ENCODE measurements around the gene OR6K6. TPM values are rescaled to one million over a fixed set of nuclear protein-coding genes. Genes with fewer than 3 reads are reported as not detected.

Gene OR6K6
- total RNA-seq, 1 experiment from 2014 or later: not detected

DNA sequence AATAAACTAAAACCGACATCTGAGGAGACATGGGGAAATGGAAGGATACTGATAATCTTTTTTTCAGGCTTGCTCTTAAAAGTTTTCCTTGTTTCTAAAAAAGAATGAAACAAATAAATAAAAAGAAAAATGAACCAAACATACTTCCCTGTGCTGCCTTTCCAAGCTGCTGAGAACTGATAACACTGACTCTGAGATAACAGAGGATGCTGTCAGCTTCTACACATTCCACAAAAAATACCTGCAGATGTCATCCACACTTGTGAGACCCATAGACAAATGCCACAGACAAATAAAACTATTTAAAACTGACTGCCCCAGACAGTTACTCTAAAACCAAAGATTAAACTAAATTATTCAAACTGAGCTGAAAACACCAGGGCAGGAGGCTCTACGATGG lies 22.0 kb upstream of the OR6K6 start:
- no peak for DNase-seq
- BruUV-seq (replicated peaks): no TSS peak
- TF ChIP-seq, protein P1, sequence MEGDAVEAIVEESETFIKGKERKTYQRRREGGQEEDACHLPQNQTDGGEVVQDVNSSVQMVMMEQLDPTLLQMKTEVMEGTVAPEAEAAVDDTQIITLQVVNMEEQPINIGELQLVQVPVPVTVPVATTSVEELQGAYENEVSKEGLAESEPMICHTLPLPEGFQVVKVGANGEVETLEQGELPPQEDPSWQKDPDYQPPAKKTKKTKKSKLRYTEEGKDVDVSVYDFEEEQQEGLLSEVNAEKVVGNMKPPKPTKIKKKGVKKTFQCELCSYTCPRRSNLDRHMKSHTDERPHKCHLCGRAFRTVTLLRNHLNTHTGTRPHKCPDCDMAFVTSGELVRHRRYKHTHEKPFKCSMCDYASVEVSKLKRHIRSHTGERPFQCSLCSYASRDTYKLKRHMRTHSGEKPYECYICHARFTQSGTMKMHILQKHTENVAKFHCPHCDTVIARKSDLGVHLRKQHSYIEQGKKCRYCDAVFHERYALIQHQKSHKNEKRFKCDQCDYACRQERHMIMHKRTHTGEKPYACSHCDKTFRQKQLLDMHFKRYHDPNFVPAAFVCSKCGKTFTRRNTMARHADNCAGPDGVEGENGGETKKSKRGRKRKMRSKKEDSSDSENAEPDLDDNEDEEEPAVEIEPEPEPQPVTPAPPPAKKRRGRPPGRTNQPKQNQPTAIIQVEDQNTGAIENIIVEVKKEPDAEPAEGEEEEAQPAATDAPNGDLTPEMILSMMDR (IDR thresholded peaks at IDR 0.05; ENCODE audit: unreplicated experiment): no peak
- no peak overlapping the region for H3K4me3 Mint-ChIP-seq (ENCODE audit: low read depth, unreplicated experiment)
- H3K4me1 Mint-ChIP-seq (ENCODE audit: low read depth, unreplicated experiment): peaks cover 8% of the 10 kb centered on the region
- peaks cover 6% of the 10 kb centered on the region for H3K27me3 Mint-ChIP-seq (ENCODE audit: unreplicated experiment)
- peaks cover 2% of the 10 kb centered on the region for H3K9me3 Mint-ChIP-seq (ENCODE audit: low read depth, unreplicated experiment)
- CTCF ChIA-PET: no interaction called here
- intact Hi-C loops (cut with micrococcal nuclease; ENCODE audit: unreplicated experiment): no loop called here
- H3K27ac Mint-ChIP-seq (ENCODE audit: unreplicated experiment): no peak overlapping the region
- no peaks in the 10 kb centered on the region for H3K36me3 Mint-ChIP-seq (ENCODE audit: insufficient read depth, unreplicated experiment)

DNA sequence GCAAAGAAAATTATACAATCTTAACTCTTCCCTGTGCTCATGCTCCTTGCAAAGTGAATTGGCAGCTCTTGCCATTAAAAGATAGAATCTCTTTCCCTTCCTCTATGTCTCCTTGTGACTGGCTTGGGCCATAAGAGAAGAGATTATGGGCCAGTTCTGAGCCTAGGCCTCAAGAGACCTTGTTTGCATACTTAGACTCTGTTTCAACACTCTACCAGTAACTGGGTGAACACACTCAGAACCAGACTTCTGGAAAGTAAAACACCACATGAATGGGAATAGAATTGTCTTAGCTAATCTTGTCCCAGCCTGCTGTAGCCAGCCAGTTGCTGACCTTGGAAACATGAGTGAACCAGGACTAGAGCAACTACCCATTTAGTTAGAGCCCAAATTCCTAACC lies 18.7 kb upstream of the OR6K6 start:
- H3K27me3 Mint-ChIP-seq (ENCODE audit: unreplicated experiment): peaks cover 22% of the 10 kb centered on the region

DNA sequence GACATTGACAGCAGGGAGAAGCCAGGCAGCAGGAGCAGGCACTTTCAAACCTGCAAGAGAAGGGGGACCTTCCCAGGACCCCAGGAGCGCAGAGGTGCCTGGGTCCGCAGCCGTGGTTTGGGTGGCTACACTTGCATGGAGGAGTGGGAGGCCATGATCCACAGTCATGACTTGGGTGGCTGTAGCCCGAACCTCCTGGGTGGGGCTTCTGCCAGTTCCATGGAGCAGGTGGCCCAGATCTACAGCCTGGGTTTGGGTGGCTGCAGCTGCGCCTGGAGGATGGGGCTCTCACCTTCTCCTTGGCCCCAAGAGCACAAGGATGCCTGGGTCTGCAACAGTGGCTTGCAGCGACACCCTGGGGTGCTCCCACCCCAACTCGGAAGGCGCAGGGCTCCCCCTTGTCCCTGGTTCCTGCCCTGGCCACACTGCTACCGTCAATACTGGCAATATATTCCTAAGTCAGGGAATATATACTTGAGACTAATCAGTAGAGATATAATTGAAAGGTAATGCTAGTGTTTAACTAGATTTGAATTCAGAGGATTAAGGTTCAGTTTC lies 2.3 kb upstream of the OR6K6 start:
- Mint-ChIP-seq H3K36me3 (ENCODE audit: insufficient read depth, unreplicated experiment) (no peaks in the 10 kb centered on the region), H3K9me3 (ENCODE audit: low read depth, unreplicated experiment) (no peaks in the 10 kb centered on the region), H3K27ac (ENCODE audit: unreplicated experiment) (no peak overlapping the region), H3K4me3 (ENCODE audit: low read depth, unreplicated experiment) (no peak overlapping the region), H3K27me3 (ENCODE audit: unreplicated experiment) (peaks cover 43% of the 10 kb centered on the region), H3K4me1 (ENCODE audit: low read depth, unreplicated experiment) (no peaks in the 10 kb centered on the region)
- TF ChIP-seq, protein P1 (IDR thresholded peaks at IDR 0.05; ENCODE audit: unreplicated experiment): no peak
- intact Hi-C loops (cut with micrococcal nuclease; ENCODE audit: unreplicated experiment): no loop called here
- no TSS peak for BruUV-seq (replicated peaks)
- DNase-seq: no peak
- CTCF ChIA-PET: no interaction called here

More for the DNA sequence above, 18.7 kb upstream of the OR6K6 start:
- H3K36me3 Mint-ChIP-seq (ENCODE audit: insufficient read depth, unreplicated experiment): no peaks in the 10 kb centered on the region
- H3K4me3 Mint-ChIP-seq (ENCODE audit: low read depth, unreplicated experiment): no peak overlapping the region
- H3K9me3 Mint-ChIP-seq (ENCODE audit: low read depth, unreplicated experiment): peaks cover 2% of the 10 kb centered on the region
- intact Hi-C loops (cut with micrococcal nuclease; ENCODE audit: unreplicated experiment): no loop called here
- no TSS peak for BruUV-seq (replicated peaks)
- no peaks in the 10 kb centered on the region for H3K4me1 Mint-ChIP-seq (ENCODE audit: low read depth, unreplicated experiment)
- no peak for DNase-seq
- CTCF ChIA-PET: interaction anchor here (0.7 kb wide), 1 partner anchor 18 kb away, joined by 3 read pairs; no protein-coding TSS in a partner anchor
- no peak overlapping the region for H3K27ac Mint-ChIP-seq (ENCODE audit: unreplicated experiment)
- TF ChIP-seq, protein P1 (IDR thresholded peaks at IDR 0.05; ENCODE audit: unreplicated experiment): no peak

DNA sequence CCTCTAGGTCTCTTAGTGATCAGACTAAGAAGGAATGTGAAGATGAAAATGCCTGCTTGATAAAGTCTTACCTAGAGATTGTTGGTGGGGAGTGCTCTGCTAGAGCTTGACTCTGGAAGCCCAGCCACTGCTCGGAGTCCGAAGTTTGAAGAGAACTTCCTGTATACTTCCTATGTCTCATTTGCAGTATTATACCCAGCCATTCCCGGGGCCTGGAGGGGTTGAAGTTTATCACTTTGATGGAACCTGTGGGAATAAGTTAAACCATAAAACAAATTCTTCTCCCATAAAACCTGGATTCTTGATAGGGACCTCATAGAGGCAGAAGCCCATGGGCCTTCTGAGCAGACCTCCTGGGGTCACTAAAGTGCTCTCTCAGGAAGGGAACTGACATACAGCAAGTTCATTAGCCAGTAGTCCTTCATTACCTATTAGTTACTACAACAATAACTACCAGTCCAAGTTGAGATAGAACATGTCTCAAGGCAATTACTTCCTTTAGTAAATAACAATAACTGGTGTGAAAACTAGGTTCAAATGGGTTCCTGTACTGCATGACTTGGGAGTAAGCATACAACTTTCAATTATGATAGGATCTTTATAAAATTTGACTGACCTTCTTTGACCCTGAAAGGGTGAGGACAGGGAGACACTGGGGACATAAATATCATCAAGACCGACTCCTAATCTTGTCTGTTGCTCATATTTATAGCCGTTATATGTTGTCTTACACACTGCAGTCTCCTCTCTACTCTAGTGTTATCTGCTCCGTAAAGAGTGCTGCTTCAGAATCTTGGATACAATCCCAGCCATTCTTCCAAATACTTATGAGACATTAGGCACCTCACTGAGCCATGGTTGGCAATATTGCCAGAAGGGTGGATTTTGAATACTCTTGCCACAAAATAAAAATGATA lies 17.7 kb downstream of the OR6K6 start, which contains the start of gene OR6N1:
TSS of gene OR6N1 (minus strand) at position 246 of the 917 bp plus-strand sequence. CDS start 5,513 bp downstream, outside the sequence.
- CTCF ChIA-PET: no interaction called here
- Mint-ChIP-seq H3K36me3 (ENCODE audit: insufficient read depth, unreplicated experiment) (no peaks in the 10 kb centered on the region), H3K27me3 (ENCODE audit: unreplicated experiment) (peaks cover 12% of the 10 kb centered on the region), H3K9me3 (ENCODE audit: low read depth, unreplicated experiment) (peaks cover 4% of the 10 kb centered on the region), H3K4me1 (ENCODE audit: low read depth, unreplicated experiment) (no peaks in the 10 kb centered on the region), H3K4me3 (ENCODE audit: low read depth, unreplicated experiment) (no peak within 1 kb of the TSS), H3K27ac (ENCODE audit: unreplicated experiment) (no peak within 1 kb of the TSS)
- TF ChIP-seq, protein P1 (IDR thresholded peaks at IDR 0.05; ENCODE audit: unreplicated experiment): no peak
- no peak for DNase-seq
- intact Hi-C loops (cut with micrococcal nuclease; ENCODE audit: unreplicated experiment): no loop called here
- no TSS peak for BruUV-seq (replicated peaks)

Data from Calu3 (cell line).